NCI-H510A treated with DMSO at 0.1 percent for 48 hours (cell line): ENCODE results near the gene LRP1B.
A peak's percentile ranks its signal among the peaks of the same experiment; 100 is the strongest.
"Not testable (repeated sequence)": the region's sequence is repeated elsewhere in the genome, so short reads cannot be mapped to it uniquely, and the experiment has no call there.

ENCODE experiments used
- DNase-seq: peaks from one replicate; lab custom pipeline; 2025; lab: John Stamatoyannopoulos, UW

The LRP1B gene

DNA sequence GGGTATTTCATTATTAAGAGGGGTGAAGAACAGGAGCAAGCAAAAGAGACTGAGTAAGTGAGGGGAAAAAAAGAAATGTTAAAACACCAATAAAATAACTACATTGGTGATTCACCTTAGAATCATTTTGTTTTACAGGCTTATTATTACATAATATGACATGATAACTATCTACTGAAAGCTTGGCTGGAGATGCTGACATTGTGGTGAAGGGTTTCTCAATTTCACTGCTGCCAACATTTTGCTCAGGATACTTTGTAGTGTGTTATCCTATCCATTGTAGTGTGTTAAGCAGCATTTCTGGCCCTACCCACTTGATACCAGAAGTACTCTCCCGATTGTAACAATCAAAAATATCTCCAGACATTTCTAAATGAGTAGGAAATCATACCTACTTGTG lies 1786.0 kb downstream of the LRP1B start:
- DNase-seq: no peak

DNA sequence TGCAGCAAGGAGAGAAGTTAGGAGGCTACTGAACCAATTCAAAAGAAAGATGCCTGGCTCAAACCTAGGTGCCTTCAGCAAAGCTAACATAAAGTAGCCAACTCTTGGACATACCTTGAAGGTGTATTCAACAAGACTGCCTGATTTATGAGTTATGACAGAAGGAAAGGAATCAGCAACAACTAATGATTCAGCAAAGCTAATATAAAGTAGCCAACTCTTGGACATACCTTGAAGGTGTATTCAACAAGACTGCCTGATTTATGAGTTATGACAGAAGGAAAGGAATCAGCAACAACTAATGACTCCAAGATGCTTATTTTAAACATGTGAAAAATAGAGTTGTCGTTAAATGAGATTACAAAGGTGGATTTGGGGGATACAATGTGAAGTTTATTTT lies 1786.5 kb downstream of the LRP1B start:
- DNase-seq: not testable (repeated sequence)

- DNase-seq: no peak
These were observed 1792.0 kb downstream of the LRP1B start for GRCh38 chr2:140338795-140339194.

GRCh38 chr2:140337061-140337460 lies 1793.8 kb downstream of the LRP1B start:
- DNase-seq: no peak

DNA sequence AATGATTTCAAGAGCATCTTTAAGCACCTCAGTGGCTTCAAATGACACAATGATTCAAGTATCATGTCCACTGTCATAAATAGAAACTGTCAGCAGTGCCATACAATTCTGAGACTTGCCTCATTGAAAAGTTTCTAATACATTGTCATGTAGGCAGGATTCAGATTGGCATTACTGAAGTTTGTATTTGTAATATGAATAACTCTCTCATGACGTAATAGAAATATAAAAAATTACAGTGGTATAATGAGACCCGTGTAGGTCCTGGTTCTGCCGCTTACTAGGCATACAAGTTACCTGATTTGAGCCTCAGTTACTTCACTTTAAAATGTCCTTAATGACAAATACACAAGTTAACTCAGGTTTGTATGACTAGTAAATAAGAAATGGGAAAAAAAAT lies 1814.5 kb downstream of the LRP1B start:
- DNase-seq: no peak

DNA sequence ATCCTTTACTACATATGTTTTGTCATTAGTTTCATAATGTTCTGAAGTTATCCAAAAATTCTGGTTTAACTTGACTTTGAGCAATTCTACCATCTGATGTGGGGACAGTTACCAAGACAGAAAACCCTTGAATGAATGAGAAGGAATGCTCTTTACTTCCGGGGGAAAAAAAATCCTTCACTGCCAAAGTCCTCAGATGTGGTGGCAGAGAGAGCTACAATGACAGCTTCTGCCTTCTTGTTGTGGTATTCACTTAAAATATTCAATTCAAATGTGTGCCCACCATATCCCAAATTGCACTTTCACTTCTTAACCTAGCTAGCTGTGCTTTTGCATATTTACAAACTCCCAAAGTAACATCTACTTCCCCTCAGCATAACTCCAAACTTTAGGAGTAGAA lies 1818.9 kb downstream of the LRP1B start:
- DNase-seq: no peak

GRCh38 chr2:140308706-140309105 lies 1822.1 kb downstream of the LRP1B start:
- DNase-seq: no peak

- DNase-seq: no peak
These were observed 1823.3 kb downstream of the LRP1B start for GRCh38 chr2:140307532-140307931.

DNA sequence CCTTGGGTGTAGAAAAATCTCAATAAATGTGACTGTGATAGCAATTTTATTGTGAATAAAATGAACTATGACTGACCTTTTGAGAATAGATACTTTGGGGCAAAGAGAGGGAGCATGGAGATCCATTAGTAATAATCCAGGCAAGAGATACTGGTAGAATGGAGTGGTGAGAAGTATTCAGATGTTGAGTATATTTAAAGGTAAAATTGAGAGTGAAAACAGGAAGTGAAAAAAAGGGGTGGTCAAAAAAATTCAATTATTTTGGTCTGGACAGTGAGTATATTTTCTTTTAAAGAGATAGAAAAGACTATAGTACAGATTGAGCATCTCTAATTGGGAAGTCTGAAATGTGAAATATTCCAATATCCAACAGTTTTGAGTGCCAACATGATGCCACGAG lies 1835.0 kb downstream of the LRP1B start:
- no peak for DNase-seq

DNA sequence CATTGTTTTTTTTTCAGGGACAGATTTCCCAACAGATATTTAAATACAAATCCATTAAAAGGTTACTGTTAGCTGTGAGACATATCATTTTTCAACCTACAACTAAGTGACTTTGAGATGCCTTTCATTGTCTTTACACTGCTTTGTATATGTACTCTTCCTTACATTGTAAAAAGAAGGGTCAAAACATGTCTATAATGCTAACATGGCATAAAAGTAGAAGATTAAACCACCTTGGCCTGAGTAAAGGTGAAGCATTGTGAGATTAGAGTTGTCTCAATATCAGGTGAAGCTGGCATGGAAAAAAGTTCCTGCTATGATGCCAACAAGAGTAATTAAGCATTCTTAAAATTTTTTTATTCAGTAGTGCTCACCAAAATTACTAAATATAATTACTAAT lies 1842.1 kb downstream of the LRP1B start:
- no peak for DNase-seq

GRCh38 chr2:140288213-140288612 lies 1842.6 kb downstream of the LRP1B start:
- DNase-seq: no peak

- no peak for DNase-seq
These were observed 1844.4 kb downstream of the LRP1B start for GRCh38 chr2:140286377-140286776.

- DNase-seq: not testable (repeated sequence)
These were observed 1853.5 kb downstream of the LRP1B start for GRCh38 chr2:140277344-140277743.

DNA sequence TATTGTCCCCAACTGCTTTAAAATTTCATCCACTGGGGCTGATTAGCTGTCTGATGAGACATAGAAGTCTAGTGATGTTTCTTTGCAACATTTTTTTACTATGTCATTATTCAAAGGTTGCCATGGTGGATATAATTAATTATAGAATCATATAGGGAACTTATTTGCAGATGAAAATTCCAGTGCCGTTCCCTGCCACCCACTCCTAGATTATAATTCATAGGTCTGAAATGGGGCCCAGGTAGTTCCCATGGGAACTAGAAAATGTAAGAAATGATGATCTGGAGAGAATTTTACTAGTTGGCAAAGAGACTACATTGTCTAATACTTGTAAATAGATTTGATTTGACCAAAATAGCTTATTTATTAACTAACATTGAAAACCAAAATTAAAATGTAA lies 1854.2 kb downstream of the LRP1B start:
- DNase-seq: no peak

- peak; percentile 83 for DNase-seq
These were observed 1855.4 kb downstream of the LRP1B start for GRCh38 chr2:140275427-140275826.

DNA sequence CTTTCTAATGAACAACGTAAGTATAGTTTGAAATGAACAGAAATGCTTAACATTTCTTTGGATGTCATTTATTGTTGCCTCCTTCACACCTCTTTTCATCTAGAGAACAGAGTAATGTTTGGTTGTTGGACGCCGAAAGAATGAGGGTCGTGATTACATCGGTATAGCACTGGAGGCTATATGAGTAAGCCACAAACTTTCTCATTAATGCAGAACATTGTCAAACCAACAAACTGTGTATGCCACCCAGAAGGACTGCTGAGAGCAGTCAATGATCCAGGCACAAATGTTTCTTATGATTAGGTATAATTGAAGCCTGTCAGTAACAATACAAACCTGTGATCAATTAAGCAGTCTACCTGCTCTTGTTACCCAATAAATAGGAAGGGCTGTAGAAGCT lies 1855.9 kb downstream of the LRP1B start:
- no peak for DNase-seq

DNA sequence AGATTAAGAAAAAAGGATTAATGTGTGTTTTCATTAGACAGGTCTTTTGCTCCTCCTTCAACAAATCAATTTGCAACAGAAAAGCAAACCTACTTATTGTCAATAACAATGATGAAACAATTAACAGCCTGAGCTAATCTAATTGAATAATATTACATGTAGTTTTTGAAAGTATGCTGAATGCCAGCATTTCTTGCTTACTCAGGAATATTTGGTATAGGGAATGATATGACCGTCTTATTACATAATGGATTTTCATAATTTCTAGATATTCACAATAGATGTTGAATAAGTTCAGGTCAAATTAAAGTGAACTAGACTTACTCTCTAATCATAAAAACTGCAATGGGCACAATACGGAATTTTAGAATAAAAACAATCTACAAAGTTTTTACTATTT lies 1856.9 kb downstream of the LRP1B start:
- no peak for DNase-seq

GRCh38 chr2:140273408-140273807 lies 1857.4 kb downstream of the LRP1B start:
- no peak for DNase-seq

DNA sequence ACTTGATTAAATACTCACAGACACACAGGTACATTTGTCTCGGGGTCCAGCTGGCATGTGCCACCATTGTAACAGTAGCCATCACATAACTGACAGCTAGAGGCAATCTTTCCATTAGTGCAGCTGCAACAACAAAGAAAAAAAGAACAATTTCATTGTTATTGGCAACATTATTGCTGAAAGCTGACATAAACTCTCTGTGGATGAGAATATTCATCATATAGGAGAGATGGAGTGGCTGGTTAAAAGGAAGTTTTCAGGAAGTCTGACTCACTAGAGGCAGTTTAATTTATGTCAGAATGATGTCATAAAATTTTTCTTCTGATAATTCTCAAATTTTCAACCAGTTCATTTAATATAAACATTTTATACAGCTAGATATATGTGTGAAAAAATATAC lies 1860.6 kb downstream of the LRP1B start:
- no peak for DNase-seq

- no peak for DNase-seq
These were observed 1861.8 kb downstream of the LRP1B start for GRCh38 chr2:140269000-140269399.

- no peak for DNase-seq
These were observed 1867.9 kb downstream of the LRP1B start for GRCh38 chr2:140262908-140263307.

DNA sequence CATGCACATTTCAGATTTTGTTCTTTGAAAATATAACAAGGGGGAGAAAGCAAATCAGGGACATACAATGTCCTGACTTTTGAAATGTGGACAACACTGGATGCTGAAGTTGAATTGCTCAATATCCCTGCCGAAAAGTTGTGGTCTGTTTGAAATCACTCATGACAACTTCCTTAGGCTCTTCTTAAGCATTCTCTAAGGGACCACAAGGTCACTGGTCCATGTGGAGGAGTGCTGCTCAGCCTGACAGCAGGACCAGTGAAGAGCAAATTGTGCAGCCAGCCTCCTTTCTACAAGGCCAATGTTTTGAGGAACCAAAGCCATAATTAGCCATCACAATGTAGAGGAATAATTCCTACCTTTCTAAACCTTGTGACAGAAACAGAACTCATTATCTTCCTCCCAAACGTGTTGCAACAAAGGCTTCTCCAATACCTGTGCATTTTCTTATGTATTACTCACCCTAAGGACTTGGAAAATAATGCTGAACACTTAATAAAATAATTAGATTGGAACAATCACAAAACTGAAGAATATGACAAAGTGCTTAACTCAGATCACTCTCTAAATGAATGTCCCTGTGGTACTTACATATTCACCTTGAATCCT lies 1873.0 kb downstream of the LRP1B start:
- DNase-seq: no peak

DNA sequence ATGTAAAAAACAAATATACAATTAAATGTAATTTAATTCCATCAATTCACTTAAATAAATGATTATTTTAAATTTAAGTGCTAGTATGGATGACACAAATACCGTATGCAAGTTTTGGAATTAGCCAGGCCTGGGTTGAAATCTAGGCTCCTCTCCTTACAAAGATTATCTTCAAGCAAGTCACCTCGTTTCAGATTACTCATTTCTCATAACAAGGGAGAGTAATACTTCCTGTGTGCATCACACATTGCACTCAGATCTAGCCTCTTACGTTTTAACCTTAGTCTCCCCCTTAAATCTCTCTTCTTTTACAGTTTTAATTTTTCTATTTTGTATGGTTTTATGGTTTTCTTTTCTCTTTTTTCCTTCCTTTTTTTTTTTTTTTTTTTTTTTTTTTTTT lies 1874.7 kb downstream of the LRP1B start:
- no peak for DNase-seq

GRCh38 chr2:140249821-140250220 lies 1881.0 kb downstream of the LRP1B start:
- DNase-seq: no peak

- DNase-seq: no peak
These were observed 1882.2 kb downstream of the LRP1B start for GRCh38 chr2:140248623-140249022.
